SK-N-SH treated with all-trans-retinoic acid at 6 μM for 48 hours (cell line): Measurements from ENCODE around the gene DAAM2.

Experiments used
- ARNTL ChIP-seq: fragments of 450-650 bp; formaldehyde crosslinking; IDR thresholded peaks from 2 replicates; pipeline ENCODE4 v1.5.0; 2020; ENCODE audit warnings: low read depth, mild to moderate bottlenecking, moderate library complexity, borderline replicate concordance
- BACH2 ChIP-seq: fragments of 250-450 bp; sonication (Bioruptor Pico); IDR thresholded peaks from 2 replicates; pipeline ENCODE4 v1.9.0; 2021; ENCODE audit warnings: mild to moderate bottlenecking, borderline replicate concordance
- ESRRG ChIP-seq: fragments of 250-450 bp; sonication (Bioruptor Pico); IDR thresholded peaks from 2 replicates; pipeline ENCODE4 v1.6.1; 2021; ENCODE audit warnings: mild to moderate bottlenecking
- GLIS3 ChIP-seq: fragments of 250-450 bp; sonication (Bioruptor Pico); IDR thresholded peaks from 2 replicates; pipeline ENCODE4 v1.5.0; 2020; ENCODE audit warnings: mild to moderate bottlenecking, moderate library complexity
- ISL1 ChIP-seq: fragments of 250-450 bp; sonication (Bioruptor Pico); IDR thresholded peaks from 2 replicates; pipeline ENCODE4 v2.1.2; 2022; ENCODE audit warnings: mild to moderate bottlenecking, moderate library complexity
- OSR1 ChIP-seq: fragments of 250-450 bp; sonication (Bioruptor Pico); IDR thresholded peaks from 2 replicates; pipeline ENCODE4 v1.8.0; 2022; ENCODE audit warnings: moderate library complexity, mild to moderate bottlenecking, inconsistent platforms
- PATZ1 ChIP-seq: fragments of 250-450 bp; sonication (Bioruptor Pico); IDR thresholded peaks from 2 replicates; pipeline ENCODE4 v1.8.0; 2020; ENCODE audit warnings: mild to moderate bottlenecking, moderate library complexity, borderline replicate concordance
- PPARA ChIP-seq: fragments of 250-450 bp; sonication (Bioruptor Pico); IDR thresholded peaks from 2 replicates; pipeline ENCODE4 v1.5.0; 2020; ENCODE audit warnings: mild to moderate bottlenecking, borderline replicate concordance
- RARB ChIP-seq: fragments of 250-450 bp; sonication (Bioruptor Pico); IDR thresholded peaks from 2 replicates; pipeline ENCODE4 v1.8.0; 2021; ENCODE audit warnings: mild to moderate bottlenecking, moderate library complexity
- TCF4 ChIP-seq: fragments of 250-450 bp; sonication (Bioruptor Pico); IDR thresholded peaks from 2 replicates; pipeline ENCODE4 v1.8.0; 2021; ENCODE audit warnings: mild to moderate bottlenecking, moderate library complexity, borderline replicate concordance
- TOX ChIP-seq: fragments of 250-450 bp; sonication (Bioruptor Pico); IDR thresholded peaks from 2 replicates; pipeline ENCODE4 v1.8.0; 2021; ENCODE audit warnings: mild to moderate bottlenecking, moderate library complexity, borderline replicate concordance
- TSHZ2 ChIP-seq: fragments of 250-450 bp; sonication (Bioruptor Pico); IDR thresholded peaks from 2 replicates; pipeline ENCODE4 v1.5.0; 2020; ENCODE audit warnings: mild to moderate bottlenecking, moderate library complexity
- ZFP3 ChIP-seq: fragments of 250-450 bp; sonication (Bioruptor Pico); IDR thresholded peaks from 2 replicates; pipeline ENCODE4 v1.5.0; 2020; ENCODE audit warnings: mild to moderate bottlenecking, moderate library complexity
- ZFP30 ChIP-seq: fragments of 450-650 bp; formaldehyde crosslinking; IDR thresholded peaks from 2 replicates; pipeline ENCODE4 v1.5.0; 2022; ENCODE audit warnings: mild to moderate bottlenecking, moderate library complexity

- TF ChIP-seq OSR1 (CRISPR knock-in tag): no peak
- no peak for TF ChIP-seq ZFP30 (CRISPR knock-in tag)
- no peak for TF ChIP-seq PATZ1 (CRISPR knock-in tag)
- TF ChIP-seq TSHZ2 (CRISPR knock-in tag): no peak
- TF ChIP-seq ARNTL: no peak
- no peak for TF ChIP-seq ZFP3 (CRISPR knock-in tag)
- no peak for TF ChIP-seq TCF4 (CRISPR knock-in tag)
- no peak for TF ChIP-seq ISL1 (CRISPR knock-in tag)
- no peak for TF ChIP-seq TOX (CRISPR knock-in tag)
- TF ChIP-seq GLIS3 (CRISPR knock-in tag): no peak
- TF ChIP-seq PPARA (CRISPR knock-in tag): no peak
- no peak for TF ChIP-seq RARB (CRISPR knock-in tag)
- TF ChIP-seq ESRRG (CRISPR knock-in tag): no peak
- TF ChIP-seq BACH2: no peak
Measured at GRCh38 chr6:39752835-39753724, 39.1 kb upstream of the DAAM2 start.
